Stimulated activated CD8-positive, alpha-beta memory T cell treated with anti-CD3 and anti-CD28 coated beads, Interleukin-15, amount 100 ng/mL, for 4 hours (primary cell): ENCODE data around the gene TRIM49D1.
"Not testable (repeated sequence)": the region's sequence is repeated elsewhere in the genome, so short reads cannot be mapped to it uniquely, and the experiment has no call there.

Experiments used
- DNase-seq, 2 donors: peaks; one replicate each; pipeline ENCODE4 v3.0.0-alpha.2; 2020; ENCODE audit warnings: low read depth in 2 of 2

Gene TRIM49D1, protein sequence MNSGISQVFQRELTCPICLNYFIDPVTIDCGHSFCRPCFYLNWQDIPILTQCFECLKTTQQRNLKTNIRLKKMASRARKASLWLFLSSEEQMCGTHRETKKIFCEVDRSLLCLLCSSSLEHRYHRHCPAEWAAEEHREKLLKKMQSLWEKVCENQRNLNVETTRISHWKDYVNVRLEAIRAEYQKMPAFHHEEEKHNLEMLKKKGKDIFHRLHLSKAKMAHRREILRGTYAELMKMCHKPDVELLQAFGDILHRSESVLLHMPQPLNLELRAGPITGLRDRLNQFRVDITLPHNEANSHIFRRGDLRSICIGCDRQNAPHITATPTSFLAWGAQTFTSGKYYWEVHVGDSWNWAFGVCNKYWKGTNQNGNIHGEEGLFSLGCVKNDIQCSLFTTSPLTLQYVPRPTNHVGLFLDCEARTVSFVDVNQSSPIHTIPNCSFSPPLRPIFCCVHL

DNA sequence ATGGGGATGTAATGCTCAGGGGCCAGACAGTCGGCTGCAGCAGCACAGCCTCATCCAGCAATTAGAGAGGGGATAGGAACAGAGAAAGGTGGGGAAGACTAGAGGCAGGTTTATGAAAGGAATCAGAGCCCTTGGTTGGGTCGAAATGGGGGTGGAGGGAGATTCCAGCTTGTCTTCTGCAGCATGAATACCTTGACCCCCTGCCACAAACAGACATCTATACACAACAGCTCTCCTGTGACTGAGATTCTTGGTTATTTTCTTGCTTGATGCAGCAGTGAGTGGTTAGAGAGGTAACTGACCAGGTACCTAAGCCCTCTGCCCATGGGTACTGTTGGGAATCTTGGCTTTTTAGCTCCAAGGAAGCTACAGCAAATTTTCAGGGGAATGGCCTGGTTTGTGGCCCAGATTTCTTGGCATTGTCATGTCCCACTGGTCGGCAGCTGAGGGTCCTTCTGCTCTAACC lies at the start of gene TRIM49D1:
Gene TRIM49D1, minus strand, starts transcription at position 51 of the 466 bp plus-strand sequence. CDS start 4,535 bp downstream, outside the sequence.
- DNase-seq, result no peak

- DNase-seq, result not testable (repeated sequence)
Measured at GRCh38 chr11:89965737-89966136, 43.7 kb upstream of the TRIM49D1 start, which contains the start of gene TRIM64. Gene TRIM64 (plus strand): TSS chr11:89966037. CDS start chr11:89968504, 2,467 bp downstream.

DNA sequence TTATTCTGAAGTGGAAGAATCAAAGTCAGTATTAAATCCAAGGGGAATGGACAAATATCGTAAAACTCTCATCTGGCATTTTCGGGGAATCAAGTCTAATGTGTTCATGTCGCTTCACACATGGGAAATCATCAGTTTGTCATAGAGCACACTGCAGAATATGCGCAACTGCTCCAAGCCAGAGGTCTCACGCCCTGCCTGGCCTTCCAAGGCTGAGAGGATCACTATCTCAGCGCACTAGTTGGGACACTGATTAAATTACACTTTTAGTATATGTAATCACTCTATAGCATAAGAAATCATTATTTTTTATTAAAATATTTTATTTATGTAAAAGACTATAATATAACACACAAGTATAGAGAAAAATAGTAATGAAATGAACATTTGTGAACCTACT lies 38.8 kb upstream of the TRIM49D1 start:
- DNase-seq, result not testable (repeated sequence)

- not testable (repeated sequence) for DNase-seq
Measured at GRCh38 chr11:89923764-89924163, 1.7 kb upstream of the TRIM49D1 start, which contains the start of gene TRIM49D2. Gene TRIM49D2 (plus strand): TSS chr11:89924064. CDS start chr11:89926762, 2,698 bp downstream.

DNA sequence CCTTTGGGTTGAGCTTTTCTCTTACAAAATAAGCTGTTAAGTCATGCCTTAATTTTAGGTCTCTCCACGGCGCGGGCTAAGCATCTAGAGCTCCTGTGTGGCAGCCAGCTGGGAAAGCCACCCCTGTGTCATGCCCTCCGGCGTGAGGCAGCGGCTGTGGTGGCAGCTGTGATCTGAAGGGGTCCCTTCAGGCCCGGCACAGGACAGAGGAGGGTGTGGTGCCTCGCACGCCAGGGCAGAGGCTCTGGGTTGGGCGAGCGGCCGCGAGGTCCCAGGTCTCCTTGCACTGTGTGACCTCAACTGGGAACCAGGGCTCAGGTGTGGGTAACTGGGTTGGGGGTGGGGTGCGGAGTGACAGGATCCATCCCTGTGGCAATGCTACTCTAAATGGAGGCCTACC lies 21.2 kb downstream of the TRIM49D1 start:
- DNase-seq, result not testable (repeated sequence)

DNA sequence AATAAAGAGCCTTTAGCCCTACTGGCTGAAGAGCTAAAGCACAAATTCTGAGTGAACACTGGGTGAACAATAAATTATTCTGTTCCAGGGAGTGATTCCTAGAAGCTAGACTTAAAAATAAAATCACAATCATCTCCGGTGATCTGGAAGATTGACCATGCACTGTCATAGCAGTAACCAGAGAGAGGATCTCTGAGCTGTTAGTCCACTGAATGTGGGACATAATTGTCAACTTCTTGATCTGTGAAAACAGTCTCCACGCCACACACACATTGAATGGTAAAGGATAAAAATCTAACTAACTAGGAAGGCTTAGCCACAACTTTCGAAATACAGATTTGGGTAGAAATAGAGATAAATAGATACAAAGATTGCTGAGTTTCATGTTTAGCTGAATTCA lies 28.8 kb downstream of the TRIM49D1 start:
- DNase-seq, result not testable (repeated sequence)

DNA sequence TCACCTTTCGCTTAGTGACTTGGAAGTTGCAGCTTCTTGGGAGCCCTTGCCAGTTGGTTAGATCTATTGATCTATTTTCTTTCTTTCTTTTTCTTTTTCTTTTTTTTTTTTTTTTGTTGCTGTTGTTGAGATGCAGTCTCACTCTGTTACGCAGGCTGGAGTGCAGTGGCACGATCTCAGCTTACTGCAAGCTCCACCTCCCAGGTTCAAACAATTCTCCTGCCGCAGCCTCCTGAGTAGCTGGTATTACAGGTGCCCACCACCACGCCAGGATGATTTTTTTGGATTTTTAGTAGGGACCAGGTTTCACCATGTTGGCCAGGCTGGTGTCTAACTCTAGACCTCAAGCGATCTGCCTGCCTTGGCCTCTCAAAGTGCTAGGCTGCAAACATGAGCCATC lies 44.5 kb downstream of the TRIM49D1 start:
- DNase-seq, result not testable (repeated sequence)

- not testable (repeated sequence) for DNase-seq
Measured at GRCh38 chr11:89872588-89872987, 49.5 kb downstream of the TRIM49D1 start.

GRCh38 chr11:89865223-89865622 lies 56.8 kb downstream of the TRIM49D1 start:
- DNase-seq, result not testable (repeated sequence)

- not testable (repeated sequence) for DNase-seq
Measured at GRCh38 chr11:89863906-89864704, 57.9 kb downstream of the TRIM49D1 start.
